Heart left ventricle (tissue), 13 donors: Measurements from ENCODE around the gene FLYWCH1.

ENCODE experiments used
- CTCF ChIP-seq, 12 donors: fragments of 200-600 bp; sonication (generic) in 4 of 12; IDR thresholded peaks; one replicate each; pipeline versions ENCODE4 v1.5.0 to v1.8.0; 2018 to 2022; ENCODE audit warnings: antibody characterized with exemption in 12 of 12, mild to moderate bottlenecking in 5 of 12
- POLR2A ChIP-seq, 2 donors: fragments of 450-650 bp; IDR thresholded peaks; one replicate each; pipeline ENCODE4 v1.6.1; 2017; ENCODE audit warnings: antibody characterized with exemption in 2 of 2, mild to moderate bottlenecking in 2 of 2, moderate library complexity in 2 of 2
- donor health status: ischemic (EF 13 %, LVEDD 7.1; RV severe dilation, severe dysfunction).
- donor health status: DM: no; HTN: yes; CAD: no.
- donor health status: DM: no; HTN: no; CAD: no.
- donor health status: ischemic (EF 25% LVEDD 6.9; RV normal size, moderate dysfunction).
- donor health status: ischemic (EF 25% LVEDD 5.7; RV mildly dilated, moderate dysfunction).
- donor health status: ischemic (EF 35%, LVEDD 5.7; RV mildly dilated, moderate dysfunction).
- donor health status: nonischemic (EF 11% LVEDD 7.7; RV severe dilation, severe dysfunction).
- donor health status: DM: yes; HTN: yes; CAD: no.
- donor health status: PGD.
- donor health status: ischemic (EF 29% LVEDD 5.4; RV normal size, mild dysfunction).
- donor health status: nonischemic (EF 23%, LVEDD 6.1; RV moderate dilation, normal function).

GRCh38 chr16:2988590-2989099 lies 76.9 kb downstream of the FLYWCH1 start:
- TF ChIP-seq CTCF (IDR thresholded peaks at IDR 0.05) = no peak
- TF ChIP-seq POLR2A (IDR thresholded peaks at IDR 0.05) = no peak
